GM12874 (cell line): ENCODE measurements around the gene DGKE.
A peak's percentile ranks its signal among the peaks of the same experiment; 100 is the strongest.

ENCODE experiments used
- TF ChIP-seq, protein P1 (sequence below): IDR thresholded peaks from 2 replicates; pipeline ENCODE4 v1.5.1; 2011; ENCODE audit warnings: low read depth, mild to moderate bottlenecking, control low read depth, low read length, moderate library complexity; ENCODE audit not compliant: insufficient read depth

The DGKE gene

DNA sequence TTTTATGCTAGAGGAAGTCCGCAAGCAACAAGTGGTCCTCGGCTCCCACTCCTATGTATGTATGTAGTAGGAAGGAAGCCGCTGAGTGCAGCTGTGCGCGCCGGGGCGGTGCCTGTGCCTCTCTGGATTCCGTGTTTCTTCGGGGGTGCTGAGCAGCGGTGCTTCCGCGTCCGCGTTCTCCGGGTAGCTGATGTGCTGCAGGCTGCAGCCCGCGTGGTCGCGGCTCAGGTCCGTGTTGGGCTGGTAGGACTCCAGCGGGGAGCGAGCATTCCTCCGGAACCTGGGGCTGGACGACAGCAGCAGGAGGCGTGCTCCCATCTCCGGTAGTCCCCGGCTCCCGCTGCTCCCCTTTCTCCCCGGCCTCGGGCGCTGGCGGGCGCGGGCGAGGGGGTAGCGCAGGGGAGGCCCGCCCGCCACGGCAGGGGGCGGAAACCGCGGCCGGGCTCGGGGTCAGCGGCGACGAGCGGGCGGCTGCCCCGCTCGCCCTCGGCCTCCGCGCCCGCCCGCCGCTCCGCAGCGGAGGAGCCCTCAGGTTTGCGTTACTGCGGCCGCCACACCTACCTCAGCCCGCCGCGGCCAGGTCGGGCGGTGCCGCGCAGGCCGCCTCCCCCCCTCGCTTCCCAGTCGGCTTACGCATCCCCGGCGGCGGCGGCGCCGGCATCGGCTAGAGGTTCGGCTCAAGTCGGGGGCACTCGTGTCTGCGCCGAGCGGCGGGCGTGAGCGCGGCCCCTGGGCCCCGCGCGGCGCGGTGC is 718 bp upstream of the DGKE start:
- TF ChIP-seq, protein P1, sequence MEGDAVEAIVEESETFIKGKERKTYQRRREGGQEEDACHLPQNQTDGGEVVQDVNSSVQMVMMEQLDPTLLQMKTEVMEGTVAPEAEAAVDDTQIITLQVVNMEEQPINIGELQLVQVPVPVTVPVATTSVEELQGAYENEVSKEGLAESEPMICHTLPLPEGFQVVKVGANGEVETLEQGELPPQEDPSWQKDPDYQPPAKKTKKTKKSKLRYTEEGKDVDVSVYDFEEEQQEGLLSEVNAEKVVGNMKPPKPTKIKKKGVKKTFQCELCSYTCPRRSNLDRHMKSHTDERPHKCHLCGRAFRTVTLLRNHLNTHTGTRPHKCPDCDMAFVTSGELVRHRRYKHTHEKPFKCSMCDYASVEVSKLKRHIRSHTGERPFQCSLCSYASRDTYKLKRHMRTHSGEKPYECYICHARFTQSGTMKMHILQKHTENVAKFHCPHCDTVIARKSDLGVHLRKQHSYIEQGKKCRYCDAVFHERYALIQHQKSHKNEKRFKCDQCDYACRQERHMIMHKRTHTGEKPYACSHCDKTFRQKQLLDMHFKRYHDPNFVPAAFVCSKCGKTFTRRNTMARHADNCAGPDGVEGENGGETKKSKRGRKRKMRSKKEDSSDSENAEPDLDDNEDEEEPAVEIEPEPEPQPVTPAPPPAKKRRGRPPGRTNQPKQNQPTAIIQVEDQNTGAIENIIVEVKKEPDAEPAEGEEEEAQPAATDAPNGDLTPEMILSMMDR: no peak

DNA sequence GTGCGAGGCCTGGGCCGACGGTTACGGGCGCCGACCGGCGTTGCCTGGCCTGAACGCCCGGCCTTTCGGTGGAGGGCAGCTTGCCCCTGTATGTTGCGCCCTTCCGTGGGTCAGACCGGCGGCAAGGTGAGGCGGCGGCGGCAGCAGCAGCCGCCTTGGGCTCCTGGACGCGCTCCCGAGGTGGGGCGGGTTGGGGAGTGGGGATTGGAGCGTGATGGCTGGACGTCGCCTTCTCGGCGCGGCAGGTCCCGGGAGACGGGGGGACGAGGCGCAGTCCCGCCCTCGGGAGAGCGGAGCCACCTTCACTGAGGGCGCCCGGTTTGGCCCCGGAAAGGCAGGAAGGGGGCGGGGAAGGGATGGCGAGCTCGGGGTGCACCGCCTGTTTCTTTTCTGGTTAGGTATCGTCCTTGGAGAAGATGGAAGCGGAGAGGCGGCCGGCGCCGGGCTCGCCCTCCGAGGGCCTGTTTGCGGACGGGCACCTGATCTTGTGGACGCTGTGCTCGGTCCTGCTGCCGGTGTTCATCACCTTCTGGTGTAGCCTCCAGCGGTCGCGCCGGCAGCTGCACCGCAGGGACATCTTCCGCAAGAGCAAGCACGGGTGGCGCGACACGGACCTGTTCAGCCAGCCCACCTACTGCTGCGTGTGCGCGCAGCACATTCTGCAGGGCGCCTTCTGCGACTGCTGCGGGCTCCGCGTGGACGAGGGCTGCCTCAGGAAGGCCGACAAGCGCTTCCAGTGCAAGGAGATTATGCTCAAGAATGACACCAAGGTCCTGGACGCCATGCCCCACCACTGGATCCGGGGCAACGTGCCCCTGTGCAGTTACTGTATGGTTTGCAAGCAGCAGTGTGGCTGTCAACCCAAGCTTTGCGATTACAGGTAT is 671 bp downstream of the DGKE start:
- TF ChIP-seq, protein P1: peak; percentile 27; the same call in 1 of the 2 replicates

DNA sequence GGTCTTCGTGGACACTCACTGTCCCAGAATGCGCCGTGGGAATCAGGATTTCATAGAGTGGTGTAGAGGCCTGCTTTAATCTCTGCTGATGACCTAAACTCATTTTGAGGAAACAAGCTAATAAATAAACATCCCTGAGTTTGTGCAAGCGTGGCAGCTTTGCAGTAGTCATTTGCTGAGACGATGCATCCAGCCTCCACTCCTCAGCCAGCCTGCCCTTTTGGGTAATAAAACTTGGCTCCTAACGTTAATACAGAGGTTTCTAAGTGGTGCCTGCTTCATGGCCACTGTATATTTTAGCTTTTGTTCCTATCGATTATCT is 1.3 kb downstream of the DGKE start:
- TF ChIP-seq, protein P1: no peak

DNA sequence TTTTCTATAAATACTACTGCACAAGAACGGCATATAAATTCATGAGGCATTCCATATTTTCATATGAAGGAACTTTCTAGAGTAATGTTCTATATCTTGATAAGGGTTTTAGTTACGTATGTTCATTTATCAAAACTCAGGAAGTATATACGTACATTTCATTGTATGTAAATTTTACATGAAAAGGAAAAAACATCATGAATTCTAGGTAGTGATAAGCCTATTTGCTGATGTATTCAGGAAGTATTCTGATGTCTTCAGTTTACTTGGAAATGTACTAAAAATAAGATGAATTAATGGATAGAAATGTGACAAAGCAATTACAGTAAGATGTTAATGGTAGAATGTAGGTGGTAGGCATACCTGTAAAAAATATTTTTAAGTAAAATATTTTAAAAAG is 4.7 kb downstream of the DGKE start:
- TF ChIP-seq, protein P1: no peak

DNA sequence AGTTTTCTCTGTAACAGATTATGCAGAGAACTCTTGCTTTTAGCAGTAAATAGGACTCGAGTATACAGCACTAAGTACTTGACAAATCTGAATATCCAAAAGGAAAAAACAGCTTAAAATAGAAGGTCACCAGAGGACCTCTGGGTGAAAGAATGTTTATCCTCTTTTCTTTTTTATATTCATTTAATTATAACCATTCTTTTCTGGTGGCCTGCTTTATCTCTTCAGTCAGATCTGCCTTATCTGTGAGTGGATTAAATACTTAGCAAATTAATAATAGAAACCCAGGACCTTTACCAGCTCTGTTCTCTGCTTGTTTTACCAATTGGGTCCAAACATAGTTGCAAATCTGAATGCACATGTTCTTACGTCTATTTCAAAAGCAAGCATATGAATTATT is 8.6 kb downstream of the DGKE start:
- TF ChIP-seq, protein P1: no peak

DNA sequence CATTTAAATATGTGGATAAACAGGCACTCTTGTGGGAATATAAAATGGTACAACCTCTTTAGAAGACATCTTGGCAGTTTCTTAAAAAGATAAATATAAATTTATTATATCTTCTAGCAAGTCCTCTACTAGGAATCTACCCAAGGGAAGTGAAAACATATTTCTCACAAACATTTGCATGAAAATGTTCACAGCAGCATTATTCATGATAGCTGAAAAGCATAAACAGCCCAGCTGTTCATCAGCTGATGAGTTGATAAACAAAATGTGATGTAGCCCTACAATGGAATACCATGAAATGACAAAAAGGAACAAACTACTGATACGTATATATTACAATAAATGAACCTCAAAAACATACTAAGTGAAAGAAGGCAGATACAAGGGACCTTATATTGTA is 12.0 kb downstream of the DGKE start:
- TF ChIP-seq, protein P1: no peak

DNA sequence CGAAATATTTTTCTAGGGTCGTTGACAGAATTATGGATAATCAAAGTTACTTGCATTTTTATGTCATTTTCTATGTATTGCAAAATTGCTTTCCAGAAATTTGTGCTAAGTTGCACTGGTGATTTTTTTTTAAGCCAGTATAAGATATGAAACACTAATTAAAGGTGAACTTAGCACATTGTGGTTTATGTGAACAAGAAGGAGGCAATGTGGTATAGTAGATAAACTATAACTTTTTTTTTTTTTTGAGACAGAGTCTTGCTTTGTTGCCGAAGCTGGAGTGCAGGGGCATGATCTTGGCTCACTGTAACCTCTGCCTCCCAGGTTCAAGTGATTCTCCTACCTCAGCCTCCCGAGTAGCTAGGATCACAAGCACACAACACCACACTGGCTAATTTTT is 13.2 kb downstream of the DGKE start:
- TF ChIP-seq, protein P1: no peak
